NCI-H446 treated with DMSO at 0.1 percent for 48 hours (cell line): ENCODE data around the gene TNFRSF8.

Experiments used
- DNase-seq: peaks from one replicate; lab custom pipeline; 2025; lab: John Stamatoyannopoulos, UW

TNFRSF8 gene

DNA sequence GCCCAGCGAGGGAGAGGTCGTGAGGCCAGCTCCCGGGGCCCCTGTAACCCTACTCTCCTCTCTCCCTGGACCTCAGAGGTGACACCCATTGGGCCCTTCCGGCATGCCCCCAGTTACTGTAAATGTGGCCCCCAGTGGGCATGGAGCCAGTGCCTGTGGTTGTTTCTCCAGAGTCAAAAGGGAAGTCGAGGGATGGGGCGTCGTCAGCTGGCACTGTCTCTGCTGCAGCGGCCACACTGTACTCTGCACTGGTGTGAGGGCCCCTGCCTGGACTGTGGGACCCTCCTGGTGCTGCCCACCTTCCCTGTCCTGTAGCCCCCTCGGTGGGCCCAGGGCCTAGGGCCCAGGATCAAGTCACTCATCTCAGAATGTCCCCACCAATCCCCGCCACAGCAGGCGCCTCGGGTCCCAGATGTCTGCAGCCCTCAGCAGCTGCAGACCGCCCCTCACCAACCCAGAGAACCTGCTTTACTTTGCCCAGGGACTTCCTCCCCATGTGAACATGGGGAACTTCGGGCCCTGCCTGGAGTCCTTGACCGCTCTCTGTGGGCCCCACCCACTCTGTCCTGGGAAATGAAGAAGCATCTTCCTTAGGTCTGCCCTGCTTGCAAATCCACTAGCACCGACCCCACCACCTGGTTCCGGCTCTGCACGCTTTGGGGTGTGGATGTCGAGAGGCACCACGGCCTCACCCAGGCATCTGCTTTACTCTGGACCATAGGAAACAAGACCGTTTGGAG is 80.0 kb downstream of the TNFRSF8 start:
- no peak for DNase-seq

GRCh38 chr1:12143631-12144155 is 80.6 kb downstream of the TNFRSF8 start:
- DNase-seq: no peak

- DNase-seq: no peak
Observed at GRCh38 chr1:12144236-12144635, 81.1 kb downstream of the TNFRSF8 start.

GRCh38 chr1:12144969-12145368 is 81.9 kb downstream of the TNFRSF8 start:
- no peak for DNase-seq

GRCh38 chr1:12145616-12146342 is 82.7 kb downstream of the TNFRSF8 start:
- DNase-seq: no peak

DNA sequence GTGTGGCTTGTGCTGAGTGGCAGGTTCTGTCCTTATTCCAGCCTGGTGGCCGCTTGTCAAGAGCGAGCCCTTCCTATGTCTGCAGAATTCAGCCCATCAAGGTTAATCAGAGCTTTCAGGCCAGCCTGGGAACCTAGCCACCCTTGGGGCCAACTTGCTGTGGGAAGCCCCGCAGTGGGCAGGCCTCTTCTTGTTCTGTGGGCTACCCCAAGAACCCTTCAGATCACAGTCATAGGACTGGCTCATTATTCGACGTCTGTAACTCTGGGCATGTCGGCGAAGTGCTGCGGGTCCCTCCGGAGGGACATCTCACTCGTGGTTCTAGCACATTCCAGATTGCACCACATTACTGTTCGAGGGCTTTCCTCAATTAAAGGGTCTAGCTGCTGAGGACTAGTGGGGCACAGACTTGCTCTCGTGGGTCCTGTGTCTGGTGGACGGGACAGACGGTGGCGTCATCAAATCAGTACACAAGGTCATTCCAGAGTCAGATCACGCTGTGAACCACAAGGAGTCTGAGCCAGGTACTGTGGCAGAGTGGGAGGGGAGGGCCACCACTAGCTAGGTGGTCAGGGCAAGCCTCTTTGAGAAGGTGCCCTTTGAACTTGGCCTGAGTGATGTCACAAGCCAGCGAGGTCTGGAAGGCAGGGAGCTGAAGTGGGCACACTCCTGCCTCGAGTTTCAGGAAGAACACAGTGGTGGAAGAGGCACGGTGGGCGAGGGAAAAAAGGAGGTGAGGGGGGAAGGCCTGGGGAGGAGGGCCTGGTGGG is 83.4 kb downstream of the TNFRSF8 start:
- DNase-seq: no peak

- DNase-seq: no peak
Observed at GRCh38 chr1:12147201-12147701, 84.1 kb downstream of the TNFRSF8 start.

DNA sequence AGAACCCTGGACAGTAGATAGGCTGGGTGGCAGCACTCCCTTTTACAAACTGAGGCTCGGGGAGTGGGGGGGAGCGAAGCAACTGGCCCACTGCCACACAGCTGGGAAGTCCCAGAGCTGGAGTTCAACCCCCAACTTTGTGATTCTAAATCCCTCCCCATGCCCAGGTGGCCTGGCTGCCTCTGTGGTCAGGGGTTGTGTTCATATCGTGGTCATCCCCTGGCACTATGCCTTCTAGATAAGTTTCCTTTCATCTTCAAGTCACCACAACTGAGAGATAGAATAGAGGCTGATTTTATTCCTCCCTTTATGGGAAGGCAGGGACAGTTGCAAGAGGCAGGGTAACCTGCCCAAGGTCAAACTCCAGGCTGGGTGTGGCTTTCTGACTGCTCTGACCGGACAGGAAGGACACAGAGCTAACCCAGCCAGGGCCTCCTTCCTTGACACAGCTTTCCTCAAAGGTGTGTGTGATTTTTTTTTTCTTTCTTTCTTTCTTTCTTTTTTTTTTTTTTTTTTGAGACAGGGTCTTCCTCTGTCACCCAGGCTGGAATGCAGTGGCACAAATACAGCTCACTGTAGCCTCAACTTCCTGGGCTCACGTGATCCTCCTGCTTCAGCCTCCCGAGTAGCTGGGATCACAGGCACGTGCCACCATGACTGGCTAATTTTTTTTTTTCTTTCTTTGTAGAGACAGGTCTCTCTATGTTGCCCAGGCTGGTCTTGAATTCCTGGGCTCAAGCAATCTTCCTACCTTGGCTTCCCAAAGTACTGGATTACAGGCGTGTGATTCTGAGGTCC is 85.3 kb downstream of the TNFRSF8 start:
- DNase-seq: no peak

DNA sequence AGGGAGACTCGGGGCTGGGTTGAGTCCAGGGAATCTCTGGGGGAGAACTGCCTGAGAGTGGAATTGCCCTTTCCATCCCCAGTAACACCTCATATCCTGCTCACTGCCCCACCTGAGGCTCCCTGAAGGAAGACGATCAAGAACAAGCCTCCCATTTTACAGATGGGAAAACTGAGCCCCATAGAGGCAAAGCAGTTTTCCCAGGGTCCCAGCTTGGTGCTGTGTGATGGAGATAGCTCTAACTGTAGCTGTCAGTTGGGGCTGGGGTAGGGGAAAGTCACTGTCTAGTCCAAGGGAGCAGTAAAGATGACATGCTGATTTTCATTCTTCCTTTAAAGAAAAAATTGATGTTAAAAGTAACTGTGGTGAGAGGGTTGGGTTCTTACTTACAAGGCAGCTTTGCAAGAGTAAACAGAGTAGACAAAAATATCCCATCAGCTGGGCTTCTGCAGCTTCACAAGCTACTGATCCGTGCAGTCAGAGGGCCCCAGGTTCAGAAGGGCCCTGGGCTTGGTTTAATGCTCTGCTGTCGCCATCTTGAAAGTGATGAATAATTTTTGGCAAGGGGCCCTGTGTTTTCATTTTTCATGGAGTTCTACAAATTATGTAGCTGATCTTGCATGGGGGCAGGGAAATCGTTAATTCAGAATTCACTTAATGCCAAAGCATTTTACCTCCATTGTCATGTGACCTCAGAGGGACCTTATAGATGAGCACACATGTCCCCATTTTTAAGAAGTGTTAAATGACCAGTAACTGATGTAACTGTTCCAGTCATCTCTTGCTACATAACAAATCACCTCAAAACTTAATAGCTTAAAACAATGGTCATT is 86.1 kb downstream of the TNFRSF8 start:
- no peak for DNase-seq

DNA sequence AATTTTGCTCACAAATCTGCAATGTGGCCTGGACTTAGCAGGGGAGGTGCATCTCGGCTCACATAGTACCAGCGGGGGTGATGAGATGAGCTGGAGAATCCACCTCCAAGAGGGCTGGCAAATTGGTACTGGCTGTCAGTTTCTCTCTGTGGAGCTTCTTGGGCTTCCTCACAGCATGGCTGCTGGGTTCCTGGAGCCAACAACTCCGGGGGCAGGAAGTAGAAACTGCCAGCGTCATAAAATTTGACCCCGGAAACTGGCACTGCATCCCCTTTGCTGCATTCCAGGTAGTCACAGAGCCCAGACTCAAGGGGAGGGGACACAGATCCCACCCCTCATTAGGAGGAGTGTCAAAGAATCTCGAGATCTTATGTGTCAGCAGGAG is 86.7 kb downstream of the TNFRSF8 start:
- DNase-seq: no peak

DNA sequence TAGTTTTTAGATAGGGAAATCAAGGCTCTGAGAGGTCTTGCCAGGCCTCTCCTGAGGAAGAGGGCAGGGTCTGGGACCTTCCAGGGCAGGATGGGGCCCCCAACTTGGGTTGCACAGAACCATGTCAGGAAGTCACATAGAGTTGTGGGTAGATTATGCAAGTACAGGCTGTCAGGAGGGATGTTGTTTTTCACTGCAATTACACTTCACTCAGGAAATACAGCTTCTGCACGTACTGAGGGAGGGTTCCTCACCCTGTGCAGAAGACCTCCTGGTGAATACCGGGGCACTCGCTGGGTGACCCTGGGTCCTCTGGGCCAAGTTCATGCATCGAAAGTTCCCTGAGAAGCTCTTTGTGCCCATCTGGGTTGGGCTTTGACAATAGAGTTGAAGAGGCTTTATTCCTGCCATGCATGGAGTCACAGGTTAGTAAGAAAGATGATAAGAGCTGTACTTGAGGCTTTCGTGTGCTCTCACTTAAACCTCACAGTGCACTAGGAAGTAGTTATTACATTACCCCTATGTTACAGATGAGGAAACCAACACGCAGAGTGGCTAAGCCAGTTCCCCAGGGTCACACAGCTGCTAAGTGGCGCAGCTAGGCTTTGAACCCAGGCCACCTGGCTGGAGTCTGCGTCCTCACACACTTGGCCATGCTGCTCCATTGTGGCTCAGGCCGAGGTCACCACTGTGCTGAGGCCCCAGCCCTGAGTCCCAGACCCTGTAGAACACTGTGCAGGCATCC is 87.5 kb downstream of the TNFRSF8 start:
- DNase-seq: no peak

DNA sequence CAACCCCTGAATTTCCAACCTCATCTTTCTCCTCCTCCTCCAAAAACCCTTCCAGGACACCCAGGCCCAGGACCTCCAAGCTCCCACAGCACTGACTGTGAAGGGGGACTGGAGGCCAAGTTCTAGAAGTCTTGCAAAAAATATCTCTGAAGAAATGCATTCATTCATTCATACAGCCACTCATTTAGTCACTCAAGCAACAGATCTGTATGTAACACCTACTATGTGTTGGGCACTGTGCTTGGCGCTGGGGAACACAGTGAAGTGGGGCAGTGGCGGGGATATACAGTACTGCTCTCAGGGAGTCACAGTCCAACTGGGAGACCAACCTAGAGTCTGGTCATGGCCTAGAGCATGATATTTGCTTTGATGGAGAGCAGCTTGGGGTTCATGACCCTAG is 88.4 kb downstream of the TNFRSF8 start:
- no peak for DNase-seq

- no peak for DNase-seq
Observed at GRCh38 chr1:12152113-12152891, 89.2 kb downstream of the TNFRSF8 start.

- no peak for DNase-seq
Observed at GRCh38 chr1:12153181-12153785, 90.2 kb downstream of the TNFRSF8 start.

DNA sequence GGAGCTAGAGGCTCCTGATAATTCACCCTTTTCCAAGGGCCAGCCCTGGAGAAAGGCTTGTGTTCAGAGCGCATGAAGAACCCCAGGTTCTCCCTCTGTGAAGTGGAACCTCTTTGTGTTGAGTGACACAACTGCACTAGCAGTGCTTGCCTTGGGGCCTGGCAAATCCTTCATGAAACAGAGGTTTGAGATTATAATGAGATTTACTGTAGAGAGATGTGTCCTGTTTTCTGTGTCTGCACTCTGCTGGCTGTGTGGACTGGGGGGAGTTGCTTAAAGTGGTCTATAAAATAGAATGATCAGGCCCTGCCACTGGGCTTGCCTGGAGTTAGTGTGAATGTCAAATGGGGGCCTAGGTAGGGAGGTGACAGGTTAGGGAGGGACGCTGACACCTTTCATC is 92.2 kb downstream of the TNFRSF8 start:
- DNase-seq: no peak

DNA sequence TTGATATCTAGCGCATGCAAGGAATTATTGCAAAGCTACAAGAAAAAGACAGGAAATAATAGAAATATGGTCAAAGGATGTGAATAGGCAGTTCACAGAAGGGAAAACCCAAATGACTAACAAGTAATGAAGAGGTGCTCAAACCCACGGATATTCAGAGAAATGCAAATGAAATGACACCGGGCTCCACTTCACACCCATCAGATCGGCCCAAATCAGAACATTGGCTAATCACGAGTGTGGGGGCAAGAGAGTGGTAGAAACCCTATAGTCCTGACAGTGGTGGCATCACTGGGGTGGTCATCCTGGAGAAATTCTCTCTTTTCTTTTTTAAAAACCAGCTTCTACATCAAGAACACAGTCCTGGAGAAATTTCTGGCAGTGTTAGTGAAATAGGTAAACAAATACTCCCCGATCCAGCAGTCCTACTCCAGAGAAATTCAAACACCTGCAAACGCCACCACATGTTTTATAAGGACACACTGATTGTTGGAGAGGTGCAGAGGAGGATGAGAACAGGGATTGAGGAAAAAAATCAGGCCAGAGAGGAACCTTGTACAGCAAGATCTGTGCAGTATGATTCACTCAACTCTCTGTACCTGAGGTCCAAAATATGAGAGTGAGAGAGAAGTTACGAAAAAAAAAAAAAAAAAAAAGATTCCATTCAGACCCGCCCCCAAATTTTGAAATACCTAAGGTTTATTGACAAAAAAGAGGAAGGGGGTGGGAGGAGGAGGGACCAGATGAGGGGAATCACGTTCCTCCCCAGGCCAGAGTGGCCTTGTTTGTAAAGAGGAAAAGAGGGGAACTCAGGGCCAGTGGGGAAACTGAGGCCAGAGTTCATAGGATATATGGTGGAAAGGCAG is 94.5 kb downstream of the TNFRSF8 start:
- no peak for DNase-seq

GRCh38 chr1:12158357-12159092 is 95.4 kb downstream of the TNFRSF8 start:
- DNase-seq: no peak
